ENCODE data around the gene PALB2.

Gene PALB2

DNA sequence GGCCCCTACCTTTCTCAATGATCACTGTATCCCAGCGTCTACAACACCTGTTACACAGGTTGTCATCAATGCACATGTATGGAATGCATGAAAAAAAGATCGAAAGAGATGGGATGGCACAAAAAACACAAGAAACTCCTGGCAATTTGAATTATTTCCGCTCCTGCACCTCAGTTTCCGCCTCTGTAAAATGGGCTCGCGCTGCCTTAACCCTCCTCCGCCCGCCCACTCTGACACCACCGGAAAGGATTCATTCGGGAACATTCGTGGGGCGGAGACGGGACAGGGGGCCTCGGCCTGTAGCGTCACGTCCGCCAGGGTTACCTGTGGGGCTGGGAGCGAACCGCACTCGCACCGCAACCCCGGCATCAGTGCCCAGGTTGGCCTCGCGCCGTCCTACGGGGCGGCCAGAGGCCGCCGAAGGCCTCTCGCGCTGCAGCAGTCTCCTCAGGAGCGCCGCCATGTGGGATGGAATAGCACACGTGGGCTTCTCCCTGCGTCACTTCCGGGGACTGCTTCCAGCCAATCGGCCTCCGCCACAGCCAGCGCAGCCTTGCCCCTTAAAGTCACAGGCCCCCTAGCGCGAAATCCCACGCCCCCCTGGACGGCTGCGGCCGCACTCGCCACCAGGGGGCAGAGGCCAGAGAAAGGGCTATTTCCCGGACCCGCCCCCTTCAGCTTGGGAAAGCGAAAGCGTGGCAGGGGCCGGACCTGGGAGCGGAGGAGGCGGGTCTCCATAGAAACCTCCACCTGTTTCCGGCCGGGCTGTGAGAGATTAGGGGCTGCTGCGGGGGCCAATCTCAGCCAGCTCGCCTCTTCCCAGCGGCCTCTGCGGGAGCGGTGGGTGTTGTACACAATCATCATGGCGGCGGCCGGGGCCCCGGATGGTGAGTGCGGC, 84.0 kb downstream of the PALB2 start, which contains the start of the genes EARS2 and UBFD1:
EARS2 (minus strand) TSS at position 470 of the 898 bp plus-strand sequence; CDS start at position 463, 7 bp downstream.
UBFD1 (plus strand) TSS at position 847 of the 898 bp plus-strand sequence; CDS start at position 863, 16 bp downstream.
- DNase-seq (ENCODE audit: low read depth in 3 of 3) = peak; percentile 97 to 98 (median 97)

- DNase-seq (ENCODE audit: low read depth in 3 of 3) = no peak
Measured at GRCh38 chr16:23554536-23554935, 86.6 kb downstream of the PALB2 start.

Data from stimulated activated CD4-positive, alpha-beta T cell treated with anti-CD3 and anti-CD28 coated beads, TNF-alpha, amount 100 ng/mL, for 48 hours (primary cell).